GM19099 (cell line): ENCODE measurements around the gene ELOVL5.

ENCODE experiments used
- POLR2A ChIP-seq: IDR thresholded peaks from 3 replicates; pipeline ENCODE4 v1.6.1; 2011; ENCODE audit warnings: low read depth; ENCODE audit not compliant: insufficient read length; ENCODE audit errors: extremely low read depth

Gene ELOVL5

DNA sequence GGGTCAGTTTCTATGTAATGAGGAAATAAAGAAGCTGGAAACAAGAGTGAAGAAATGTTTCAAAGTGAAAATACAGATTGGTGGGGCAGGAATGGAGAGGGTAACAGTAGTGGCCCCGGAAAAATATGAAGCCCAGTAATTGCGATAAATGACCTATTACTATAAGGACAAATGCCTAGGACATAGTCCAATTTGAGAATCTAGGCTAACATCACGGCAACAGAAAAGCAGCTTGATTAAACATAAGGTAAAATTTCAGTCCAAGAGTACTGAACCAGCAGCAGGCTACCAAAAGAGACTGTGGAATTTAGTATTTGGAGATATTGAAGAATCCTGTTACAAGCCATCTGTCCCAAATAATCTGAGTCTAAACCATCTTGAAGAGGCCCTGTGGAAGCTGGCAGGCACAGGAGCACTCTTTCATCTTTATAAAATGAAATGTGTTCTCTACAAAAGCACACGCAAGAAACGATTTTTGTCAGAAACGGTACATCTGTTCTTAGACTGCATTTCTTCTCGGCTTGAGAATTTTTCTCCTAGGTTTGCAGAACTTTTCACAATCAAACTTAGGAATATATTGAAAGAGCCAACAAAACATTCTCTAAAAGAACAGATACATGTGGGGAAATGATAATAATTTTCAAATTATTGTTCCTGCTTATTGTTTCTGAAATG lies 49.3 kb downstream of the ELOVL5 start:
- TF ChIP-seq POLR2A = no peak

DNA sequence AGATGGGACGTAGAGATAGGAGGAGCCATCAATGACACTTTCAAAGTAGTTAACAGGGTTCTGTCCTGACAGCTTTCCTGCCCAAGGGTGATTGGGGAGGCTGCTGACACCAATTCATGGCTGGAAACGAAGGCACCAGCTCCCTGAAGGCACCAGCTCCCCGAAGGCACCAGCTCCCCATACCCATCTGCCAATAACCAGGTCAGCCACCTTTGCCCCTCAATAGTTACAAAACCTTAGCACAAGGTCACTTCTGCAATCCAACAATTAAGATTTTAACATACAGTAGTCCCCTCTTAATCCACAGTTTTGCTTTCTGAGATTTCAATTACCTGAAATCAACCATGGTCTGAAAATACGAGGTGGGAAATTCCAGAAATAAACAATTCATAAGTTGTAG lies 51.7 kb downstream of the ELOVL5 start:
- TF ChIP-seq POLR2A = no peak

DNA sequence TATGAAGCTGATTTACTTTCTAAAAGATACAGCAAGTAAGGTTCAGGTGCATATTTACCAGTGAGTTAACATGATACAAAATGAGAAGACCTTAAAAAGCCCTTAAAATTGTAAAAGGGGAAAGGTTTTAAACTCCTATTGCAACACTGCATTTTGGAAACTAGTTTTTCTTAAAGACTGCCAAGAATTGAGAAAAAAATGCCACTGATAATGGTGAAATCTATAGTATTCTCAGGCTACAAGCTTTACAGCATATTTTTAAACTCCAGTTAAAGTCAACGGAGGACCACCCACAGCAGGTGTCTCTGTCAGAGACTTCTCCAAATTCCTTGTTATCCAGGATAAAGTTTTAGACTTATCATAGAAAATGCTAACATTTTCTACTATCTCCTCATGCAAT lies 53.6 kb downstream of the ELOVL5 start:
- TF ChIP-seq POLR2A = no peak

DNA sequence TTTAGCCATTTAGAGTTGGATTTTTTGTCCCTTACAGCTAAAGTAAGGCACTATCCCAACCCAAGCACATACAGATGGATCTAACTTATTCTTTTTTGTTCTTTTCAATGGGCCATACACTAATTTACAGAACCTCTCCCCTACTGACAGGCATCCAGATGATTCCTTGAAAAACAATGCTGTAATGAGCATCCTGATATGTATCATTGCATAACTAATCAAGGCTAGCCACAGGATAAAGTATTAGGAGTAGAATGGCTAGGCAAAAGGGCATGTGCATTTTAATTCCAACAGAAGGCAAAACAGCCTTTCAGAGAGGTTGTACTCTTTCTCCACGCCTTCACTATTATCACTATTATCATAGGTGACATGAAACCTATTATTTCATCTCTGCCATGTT lies 54.1 kb downstream of the ELOVL5 start:
- no peak for TF ChIP-seq POLR2A

DNA sequence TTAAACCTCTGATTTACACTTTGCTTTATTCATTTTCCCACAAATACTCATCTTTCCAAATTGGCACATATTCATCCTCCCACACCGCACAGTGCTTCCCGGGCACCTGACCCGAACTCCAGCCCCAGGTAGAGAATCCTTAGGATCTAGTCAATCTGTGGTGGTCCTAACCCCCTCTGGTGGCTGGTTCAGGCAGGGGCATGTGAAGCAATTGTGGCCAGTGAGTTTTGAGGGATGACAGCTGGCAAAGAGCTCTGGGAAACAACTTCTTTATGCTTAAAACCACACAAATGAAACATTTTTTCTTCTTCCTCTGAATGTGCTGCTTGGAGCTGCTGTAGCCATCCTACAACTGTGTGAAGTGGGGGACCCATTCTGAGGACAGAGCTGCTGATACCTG lies 54.7 kb downstream of the ELOVL5 start:
- no peak for TF ChIP-seq POLR2A

GRCh38 chr6:53293691-53294090 lies 55.1 kb downstream of the ELOVL5 start:
- no peak for TF ChIP-seq POLR2A

- no peak for TF ChIP-seq POLR2A
Observed at GRCh38 chr6:53290537-53291510, 57.9 kb downstream of the ELOVL5 start.

- TF ChIP-seq POLR2A = no peak
Observed at GRCh38 chr6:53287336-53288225, 61.2 kb downstream of the ELOVL5 start.

DNA sequence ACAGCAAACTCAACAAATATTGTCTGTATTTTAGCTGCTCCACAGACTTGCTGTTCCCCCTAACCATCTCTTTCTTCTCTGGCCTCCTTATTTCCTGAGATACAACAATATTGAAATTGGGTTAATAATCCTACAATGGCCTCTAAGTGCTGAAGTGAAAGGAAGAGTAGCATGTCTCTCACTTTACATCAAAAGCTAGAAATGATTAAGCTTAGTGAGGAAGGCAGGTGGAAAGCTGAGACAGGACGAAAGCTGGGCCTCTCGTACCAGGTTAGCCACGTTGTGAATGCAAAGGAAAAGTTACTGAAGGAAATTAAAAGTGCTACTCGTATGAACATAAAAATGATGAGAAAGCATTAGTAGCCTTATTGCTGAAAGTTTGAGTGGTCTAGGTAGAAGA lies 63.8 kb downstream of the ELOVL5 start:
- TF ChIP-seq POLR2A = no peak

DNA sequence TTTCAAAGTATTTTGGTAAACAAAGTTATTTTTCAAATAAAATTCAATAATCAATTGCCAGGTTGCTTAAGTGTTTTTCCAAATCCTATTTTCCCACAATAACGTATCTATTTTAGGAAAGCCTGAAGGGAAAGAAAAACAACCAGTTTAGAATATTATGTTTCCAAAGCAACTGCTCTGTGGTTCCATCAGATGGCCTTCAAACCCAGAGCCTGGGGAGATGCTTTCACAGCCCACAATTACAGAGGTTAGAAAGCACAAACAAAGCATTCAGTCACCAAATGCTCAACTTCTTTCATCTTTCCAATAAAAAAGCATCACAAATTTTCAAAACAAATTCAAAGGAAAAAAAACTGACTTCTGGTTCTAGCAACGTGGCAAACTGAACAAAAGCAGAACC lies 66.0 kb downstream of the ELOVL5 start:
- TF ChIP-seq POLR2A = no peak

DNA sequence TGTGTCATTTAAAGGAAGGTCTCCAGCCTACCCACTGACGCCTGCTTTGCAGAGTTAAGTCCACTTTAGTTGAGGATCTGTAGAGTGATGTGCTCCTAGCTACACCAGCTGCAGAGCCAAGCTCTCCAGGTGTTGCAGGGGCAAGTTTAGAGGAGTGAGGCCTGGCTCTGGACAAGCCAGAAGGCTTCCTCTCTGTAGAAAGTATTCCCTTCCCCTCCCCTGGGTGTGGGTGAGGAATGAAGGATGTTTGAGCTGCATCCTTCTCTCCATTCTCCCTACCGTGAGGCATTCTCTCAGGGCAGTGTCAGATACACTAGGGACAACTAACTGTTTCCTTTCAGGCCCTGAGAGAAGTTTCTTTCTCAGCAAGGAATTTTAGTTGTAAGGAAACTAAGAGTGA lies 66.5 kb downstream of the ELOVL5 start:
- no peak for TF ChIP-seq POLR2A

- no peak for TF ChIP-seq POLR2A
Observed at GRCh38 chr6:53281518-53282215, 67.1 kb downstream of the ELOVL5 start.

DNA sequence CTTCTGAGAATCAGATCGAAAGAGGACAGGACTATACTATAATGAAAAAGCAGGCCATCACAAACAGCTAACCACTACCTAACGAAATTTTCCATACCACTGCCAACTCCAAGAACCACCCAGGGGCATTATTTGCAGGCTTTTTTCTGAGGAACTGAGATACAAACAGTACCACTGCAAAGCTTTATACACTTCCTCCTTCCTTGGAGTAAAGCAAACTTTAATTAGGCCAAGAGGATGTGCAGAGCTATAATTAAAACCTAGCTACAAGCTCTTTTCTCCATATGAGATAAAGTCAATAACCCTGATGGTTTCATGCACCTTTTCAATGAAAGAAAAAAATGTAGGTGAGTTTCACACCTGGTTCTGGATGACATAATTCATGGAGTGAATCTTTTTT lies 68.5 kb downstream of the ELOVL5 start:
- no peak for TF ChIP-seq POLR2A

DNA sequence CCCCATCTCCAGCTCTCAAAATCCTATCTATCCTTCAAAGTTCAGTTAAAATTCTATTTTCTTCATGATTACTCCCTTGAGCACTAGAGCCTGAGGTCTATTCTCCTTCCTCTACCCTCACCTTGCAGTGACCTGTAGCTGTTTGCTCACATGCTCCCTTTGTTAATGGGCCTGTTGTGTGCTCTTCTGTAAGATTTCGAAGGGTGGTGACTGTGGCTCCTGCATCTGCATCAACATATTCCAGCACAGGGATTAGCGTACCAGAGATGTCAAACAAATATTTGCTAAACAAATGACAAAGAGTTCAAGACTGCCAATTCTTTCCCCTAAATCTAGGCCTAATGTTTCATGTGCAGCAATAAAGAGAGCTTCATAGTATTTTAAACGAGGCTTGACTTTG lies 69.5 kb downstream of the ELOVL5 start:
- no peak for TF ChIP-seq POLR2A

DNA sequence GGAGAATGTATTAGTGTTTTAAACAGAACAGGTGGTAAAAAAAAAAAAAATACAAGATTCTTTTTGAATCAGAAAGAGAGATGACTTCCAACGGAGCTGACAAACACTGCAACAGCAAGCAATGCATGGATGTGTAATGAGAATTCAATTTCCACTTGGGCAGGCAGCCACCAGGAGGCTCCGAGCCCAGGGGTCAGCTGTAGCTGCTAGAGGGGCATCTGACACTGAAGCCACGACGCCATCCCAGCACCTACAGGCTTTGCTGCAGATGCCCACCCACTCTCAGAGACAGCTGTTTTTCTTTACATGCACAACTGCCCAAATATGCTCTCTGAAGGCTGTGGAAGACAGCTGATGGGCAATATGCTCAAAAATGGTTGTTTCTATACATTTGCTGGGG lies 75.4 kb downstream of the ELOVL5 start:
- TF ChIP-seq POLR2A = no peak

- TF ChIP-seq POLR2A = no peak
Observed at GRCh38 chr6:53269827-53270226, 78.9 kb downstream of the ELOVL5 start.
